GM19193 (cell line): ENCODE data around the gene TM2D1.

ENCODE experiments used
- POLR2A ChIP-seq: IDR thresholded peaks from 4 replicates; pipeline ENCODE4 v1.6.1; 2011; ENCODE audit not compliant: insufficient read depth, insufficient read length; ENCODE audit errors: extremely low read depth

The TM2D1 gene

DNA sequence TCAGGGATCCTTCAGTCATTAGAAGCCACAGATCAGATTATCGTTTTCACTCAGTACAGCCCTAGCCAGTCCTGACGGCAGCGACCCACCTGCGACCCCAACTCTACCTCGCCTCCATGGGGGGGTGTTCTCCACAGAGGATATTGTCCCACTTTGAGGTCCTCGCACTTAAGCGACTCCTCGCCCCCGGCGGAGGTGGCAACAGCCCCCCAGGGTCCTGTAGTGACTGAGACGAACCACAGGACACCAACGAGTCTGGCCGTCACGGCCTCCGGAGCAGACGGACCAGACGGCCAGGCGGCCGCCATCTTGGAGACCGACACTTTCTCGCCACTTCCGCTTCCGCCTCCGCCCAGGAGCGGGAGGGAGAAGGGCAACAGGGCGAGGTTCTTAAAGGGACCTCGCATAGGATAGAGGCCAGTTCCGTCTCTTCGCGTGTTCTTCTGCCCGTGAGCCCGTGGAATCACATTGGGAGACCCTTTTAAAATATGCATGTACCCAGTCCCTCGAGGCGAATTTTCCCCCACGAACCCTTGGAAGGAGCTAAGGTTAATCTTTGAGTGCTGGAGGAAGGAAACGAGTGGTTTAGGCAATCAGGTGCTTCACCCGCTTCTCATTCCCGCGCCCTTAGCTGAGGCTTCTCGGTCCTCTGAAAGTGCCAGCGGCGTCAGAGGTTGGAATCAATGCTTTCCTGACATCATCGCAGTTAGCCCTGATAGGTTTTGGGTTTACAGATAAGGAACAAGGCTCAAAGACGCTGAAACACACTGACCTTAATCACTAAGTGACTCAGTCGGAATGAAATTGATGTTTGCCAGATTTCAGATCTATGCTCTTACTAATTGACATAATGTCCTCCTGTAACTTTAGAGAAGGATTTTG lies at the start of gene TM2D1:
Gene TM2D1, minus strand, starts transcription at position 329 of the 882 bp plus-strand sequence. Its CDS starts 21 bp downstream, at position 308.
- peak; percentile 99 for TF ChIP-seq POLR2A

- no peak for TF ChIP-seq POLR2A
Measured at GRCh38 chr1:61770131-61770530, 45.2 kb upstream of the TM2D1 start.

DNA sequence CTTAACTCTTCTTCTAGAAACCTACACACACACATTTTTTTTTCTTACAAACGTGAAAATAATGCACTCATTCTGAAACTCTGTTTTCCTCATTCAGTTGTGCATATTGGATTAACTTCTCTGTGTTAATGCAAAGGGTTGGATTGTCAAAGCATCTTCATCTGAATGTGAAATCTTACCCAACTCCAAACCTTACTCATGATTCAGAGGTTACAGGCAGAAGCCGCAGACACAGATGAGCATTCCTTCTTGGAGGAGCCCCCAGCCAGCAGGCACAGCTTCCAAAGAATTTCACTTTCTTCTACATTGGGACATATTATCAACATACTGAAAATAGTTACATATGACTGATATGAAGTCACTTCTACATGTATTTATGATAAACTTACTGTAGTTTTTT lies 33.0 kb upstream of the TM2D1 start:
- TF ChIP-seq POLR2A, result no peak

- TF ChIP-seq POLR2A, result no peak
Measured at GRCh38 chr1:61756773-61757172, 31.8 kb upstream of the TM2D1 start.

DNA sequence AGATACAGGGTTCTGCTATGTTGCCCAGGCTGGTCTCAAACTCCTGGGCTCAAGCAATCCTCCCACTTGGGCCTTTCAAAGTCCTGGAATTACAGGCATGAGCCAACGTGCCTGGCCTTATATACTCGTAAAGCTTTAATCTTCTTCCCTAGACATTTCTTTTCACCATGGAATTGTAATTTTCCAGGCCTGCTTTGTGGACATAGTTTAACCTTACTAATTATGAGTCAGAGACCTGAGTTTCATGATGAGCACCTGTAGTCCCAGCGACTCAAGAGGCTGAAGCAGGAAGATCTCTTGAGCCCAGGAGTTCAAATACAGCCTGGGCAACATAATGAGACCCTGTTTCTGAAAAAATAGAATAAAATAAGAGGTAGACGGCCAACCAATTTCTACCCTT lies 29.6 kb upstream of the TM2D1 start:
- no peak for TF ChIP-seq POLR2A

DNA sequence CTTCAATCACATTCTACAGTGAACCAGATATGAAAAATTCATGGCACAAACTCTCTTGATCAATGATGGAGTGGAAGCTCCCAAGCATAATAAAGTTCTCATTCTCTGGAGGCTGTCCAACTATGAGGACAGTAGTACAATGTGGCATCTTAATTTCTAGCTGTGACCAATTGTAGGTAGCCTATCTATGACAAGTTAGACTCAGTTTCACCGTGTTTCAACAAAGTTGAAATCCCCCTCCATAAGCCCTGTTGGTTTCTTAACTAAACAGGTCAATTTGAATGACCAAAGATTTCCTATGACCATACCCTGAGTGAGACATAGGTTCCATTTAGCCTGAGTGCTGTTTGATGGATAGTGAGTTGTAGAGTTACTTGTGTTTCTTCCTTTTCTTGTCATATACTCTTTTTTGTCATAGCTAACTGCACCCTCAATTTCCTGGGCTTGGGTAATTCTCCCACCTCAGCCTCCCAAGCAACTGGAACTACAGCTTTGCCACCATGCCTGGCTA lies 29.1 kb upstream of the TM2D1 start:
- no peak for TF ChIP-seq POLR2A

DNA sequence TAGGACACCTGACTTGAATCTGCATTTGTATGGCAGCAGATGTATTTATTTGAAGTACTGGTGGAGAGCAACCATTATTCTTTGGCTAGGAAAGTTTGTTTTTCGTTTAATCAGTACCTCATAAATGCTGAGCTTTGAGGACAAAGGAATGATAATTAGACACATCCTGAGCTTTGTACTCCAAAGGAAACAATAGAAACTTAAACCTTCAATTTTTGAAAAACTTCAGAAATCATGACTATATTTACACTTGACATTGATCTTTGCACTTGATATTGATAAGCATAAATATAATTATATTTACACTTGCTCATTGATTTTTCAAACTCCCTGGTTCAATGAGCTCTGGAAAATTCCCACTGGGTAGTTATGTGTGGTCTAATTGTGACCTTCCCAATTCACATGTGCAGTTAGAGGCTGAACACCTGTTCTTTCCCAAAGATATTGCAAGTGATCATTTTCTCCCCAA lies 28.0 kb upstream of the TM2D1 start:
- TF ChIP-seq POLR2A, result no peak

DNA sequence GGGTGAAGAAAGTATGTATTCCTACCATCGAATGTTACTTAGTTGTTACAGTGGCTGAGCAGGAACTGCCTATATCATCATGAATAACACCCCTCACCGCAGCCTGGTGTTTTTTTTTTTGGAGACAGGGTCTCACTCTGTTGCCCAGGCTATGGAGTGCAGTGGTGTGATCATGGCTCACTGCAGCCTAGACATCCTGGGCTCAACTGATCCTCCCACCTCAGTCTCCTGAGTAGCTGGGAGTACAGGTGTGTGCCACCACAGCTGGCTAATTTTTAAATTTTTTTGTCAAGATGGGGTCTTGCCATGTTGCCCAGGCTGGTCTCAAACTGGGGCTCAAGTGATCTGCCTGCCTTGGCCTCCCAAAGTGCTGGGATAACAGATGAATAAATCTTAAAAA lies 24.6 kb upstream of the TM2D1 start:
- TF ChIP-seq POLR2A, result no peak

GRCh38 chr1:61748566-61748965 lies 23.6 kb upstream of the TM2D1 start:
- no peak for TF ChIP-seq POLR2A

- TF ChIP-seq POLR2A, result no peak
Measured at GRCh38 chr1:61746813-61747212, 21.9 kb upstream of the TM2D1 start.

GRCh38 chr1:61743716-61744580 lies 19.0 kb upstream of the TM2D1 start:
- no peak for TF ChIP-seq POLR2A

GRCh38 chr1:61743431-61743705 lies 18.4 kb upstream of the TM2D1 start:
- TF ChIP-seq POLR2A, result no peak

- no peak for TF ChIP-seq POLR2A
Measured at GRCh38 chr1:61742620-61743430, 17.9 kb upstream of the TM2D1 start.

- peak; percentile 58 for TF ChIP-seq POLR2A
Measured at GRCh38 chr1:61741711-61742619, 17.0 kb upstream of the TM2D1 start, which contains the start of gene PATJ. PATJ (plus strand) TSS chr1:61742480; CDS start chr1:61762893, 20,413 bp downstream.
